Loucy (cell line): Measurements from ENCODE around the gene PRDM2.

ENCODE experiments used
- CTCF ChIP-seq: fragments of 200-600 bp; sonication (generic); conservative IDR thresholded peaks from 2 replicates; pipeline ENCODE4 v1.5.1; 2014; ENCODE audit warnings: mild to moderate bottlenecking, antibody characterized with exemption, low read length
- EZH2phosphoT487 ChIP-seq: fragments of 200-600 bp; IDR thresholded peaks from 2 replicates; pipeline ENCODE4 v1.6.1; 2018; ENCODE audit warnings: antibody characterized with exemption, mild to moderate bottlenecking, moderate library complexity, borderline replicate concordance

- TF ChIP-seq CTCF (no peak), EZH2phosphoT487 (no peak)
Observed at GRCh38 chr1:13783551-13783950, 83.6 kb downstream of the PRDM2 start.
